NCI-H446 (cell line): Measurements from ENCODE around the gene EGLN2.
A peak's percentile ranks its signal among the peaks of the same experiment; 100 is the strongest.
"Not testable (repeated sequence)": the region's sequence is repeated elsewhere in the genome, so short reads cannot be mapped to it uniquely, and the experiment has no call there.

Source experiments
- DNase-seq, 2 experiments: peaks; one replicate each; lab custom pipeline; 2025; lab: John Stamatoyannopoulos, UW

The EGLN2 gene

DNA sequence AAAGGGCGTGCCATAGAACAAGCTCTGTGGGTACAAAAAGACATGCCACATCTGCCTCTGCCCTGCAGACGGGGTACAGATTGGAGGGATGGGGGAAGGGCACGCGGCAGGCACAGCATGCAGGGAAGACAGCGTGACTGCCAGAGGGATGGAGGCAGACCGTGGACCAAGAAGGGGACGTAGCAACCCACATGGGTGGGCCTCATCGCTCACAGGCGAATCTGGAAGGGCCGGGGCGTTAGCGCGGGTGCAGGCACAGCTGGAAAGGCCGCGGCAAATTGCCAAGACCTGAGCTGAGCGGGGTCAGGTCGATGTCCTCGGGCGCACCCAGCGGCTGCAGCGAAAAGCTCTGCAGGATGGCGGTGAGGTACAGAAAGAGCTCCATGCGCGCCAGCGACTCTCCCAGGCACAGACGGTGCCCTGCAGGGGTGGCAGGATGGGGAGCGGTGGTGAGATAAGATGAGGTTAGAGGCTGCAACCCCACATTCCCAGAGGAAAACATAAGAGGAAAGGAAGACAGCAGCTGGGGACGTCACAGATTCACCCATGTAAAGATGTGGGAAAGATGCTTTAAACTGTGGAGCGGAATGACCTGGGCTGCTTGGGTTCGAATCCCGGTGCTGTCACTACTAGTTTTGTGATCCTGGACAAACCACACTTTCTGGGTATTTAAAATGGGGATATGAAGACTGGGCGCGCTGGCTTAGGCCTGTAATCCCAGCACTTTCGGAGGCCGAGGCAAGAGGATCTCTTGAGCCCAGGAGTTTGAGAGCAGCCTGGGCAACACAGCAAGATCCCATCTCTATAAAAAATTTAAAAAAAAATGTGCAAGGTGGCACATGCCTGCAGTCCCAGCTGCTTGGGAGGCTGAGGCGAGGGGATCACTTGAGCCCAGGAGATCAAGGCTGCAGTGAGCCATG, 19.7 kb downstream of the EGLN2 start:
- not testable (repeated sequence) for DNase-seq

GRCh38 chr19:40819479-40820234, 20.7 kb downstream of the EGLN2 start:
- peak; percentile 31 for DNase-seq

DNA sequence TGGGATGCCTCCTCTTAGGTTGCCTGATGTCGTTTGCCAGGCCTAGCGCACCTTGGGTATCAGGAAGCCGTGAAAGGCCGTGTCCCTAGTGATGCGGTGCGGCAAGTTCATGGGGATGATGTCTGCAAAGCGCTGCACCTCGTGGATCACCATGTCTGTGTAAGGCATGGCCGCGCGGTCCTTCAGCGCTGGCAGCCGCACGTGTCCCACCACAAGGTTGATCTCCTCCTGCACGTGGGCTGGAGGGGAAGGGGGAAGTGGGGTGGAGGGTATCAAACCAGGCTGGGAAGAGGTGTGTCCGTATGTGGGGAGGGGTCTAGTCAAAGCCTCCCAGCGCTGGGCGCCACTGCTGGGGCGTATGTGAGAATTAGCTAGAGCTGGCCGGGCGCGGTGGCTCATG, 23.2 kb downstream of the EGLN2 start:
- no peak for DNase-seq

DNA sequence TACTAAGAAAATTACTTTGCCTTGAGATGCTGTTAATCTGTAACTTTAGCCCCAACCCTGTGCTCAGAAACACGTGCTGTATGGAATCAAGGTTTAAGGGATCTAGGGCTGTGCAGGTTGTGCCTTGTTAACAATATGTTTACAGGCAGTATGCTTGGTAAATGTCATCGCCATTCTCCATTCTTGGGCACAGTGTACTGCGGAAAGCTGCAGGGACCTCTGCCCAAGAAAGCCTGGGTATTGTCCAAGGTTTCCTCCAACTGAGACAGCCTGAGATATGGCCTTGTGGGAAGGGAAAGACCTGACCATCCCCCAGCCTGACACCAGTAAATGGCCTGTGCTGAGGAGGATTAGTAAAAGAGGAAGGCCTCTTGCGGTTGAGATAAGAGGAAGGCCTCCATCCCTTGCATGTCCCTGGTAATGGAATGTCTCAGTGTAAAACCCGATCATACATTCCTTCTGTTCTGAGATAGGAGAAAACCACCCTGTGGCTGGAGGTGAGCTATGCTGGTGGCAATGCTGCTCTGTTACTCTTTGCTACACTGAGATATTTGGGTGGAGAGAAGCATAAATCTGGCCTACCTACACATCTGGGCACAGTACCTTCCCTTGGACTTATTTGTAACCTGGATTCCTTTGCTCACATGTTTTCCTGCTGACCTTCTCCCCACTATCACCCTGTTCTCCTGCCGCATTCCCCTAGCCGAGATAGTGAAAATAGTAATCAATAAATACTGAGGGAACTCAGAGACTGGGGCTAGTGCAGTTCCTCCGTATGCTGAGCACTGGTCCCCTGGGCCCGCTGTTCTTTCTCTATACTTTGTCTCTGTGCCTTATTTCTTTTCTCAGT, 23.9 kb downstream of the EGLN2 start:
- DNase-seq: not testable (repeated sequence)

GRCh38 chr19:40824916-40825315, 25.9 kb downstream of the EGLN2 start:
- DNase-seq: not testable (repeated sequence)

- DNase-seq: not testable (repeated sequence)
Observed at GRCh38 chr19:40825460-40826095, 26.6 kb downstream of the EGLN2 start.

GRCh38 chr19:40826312-40826698, 27.3 kb downstream of the EGLN2 start:
- not testable (repeated sequence) for DNase-seq

GRCh38 chr19:40826699-40827385, 27.9 kb downstream of the EGLN2 start:
- not testable (repeated sequence) for DNase-seq

- no peak for DNase-seq
Observed at GRCh38 chr19:40827386-40828247, 28.6 kb downstream of the EGLN2 start.

DNA sequence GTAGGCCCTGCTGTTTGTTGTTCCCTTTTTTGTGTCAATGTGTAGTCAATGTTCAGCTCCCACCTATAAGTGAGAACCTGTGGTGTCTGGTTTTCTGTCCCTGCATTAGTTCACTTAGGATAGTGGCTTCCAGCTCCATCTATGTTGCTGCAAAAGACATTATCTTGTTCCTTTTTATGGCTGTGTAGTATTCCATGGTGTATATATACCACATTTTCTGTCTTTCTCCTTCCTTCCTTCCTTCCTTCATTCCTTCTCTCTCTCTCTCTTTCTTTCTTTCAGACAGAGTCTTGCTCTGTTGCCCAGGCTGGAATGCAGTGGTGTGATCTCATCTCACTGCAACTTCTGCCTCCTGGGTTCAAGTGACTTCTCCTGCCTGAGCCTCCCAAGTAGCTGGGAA, 30.2 kb downstream of the EGLN2 start:
- DNase-seq: no peak

- DNase-seq: not testable (repeated sequence)
Observed at GRCh38 chr19:40830741-40831140, 31.8 kb downstream of the EGLN2 start.

- no peak for DNase-seq
Observed at GRCh38 chr19:40831502-40832430, 32.8 kb downstream of the EGLN2 start.

GRCh38 chr19:40832431-40832790, 33.4 kb downstream of the EGLN2 start:
- not testable (repeated sequence) for DNase-seq

DNA sequence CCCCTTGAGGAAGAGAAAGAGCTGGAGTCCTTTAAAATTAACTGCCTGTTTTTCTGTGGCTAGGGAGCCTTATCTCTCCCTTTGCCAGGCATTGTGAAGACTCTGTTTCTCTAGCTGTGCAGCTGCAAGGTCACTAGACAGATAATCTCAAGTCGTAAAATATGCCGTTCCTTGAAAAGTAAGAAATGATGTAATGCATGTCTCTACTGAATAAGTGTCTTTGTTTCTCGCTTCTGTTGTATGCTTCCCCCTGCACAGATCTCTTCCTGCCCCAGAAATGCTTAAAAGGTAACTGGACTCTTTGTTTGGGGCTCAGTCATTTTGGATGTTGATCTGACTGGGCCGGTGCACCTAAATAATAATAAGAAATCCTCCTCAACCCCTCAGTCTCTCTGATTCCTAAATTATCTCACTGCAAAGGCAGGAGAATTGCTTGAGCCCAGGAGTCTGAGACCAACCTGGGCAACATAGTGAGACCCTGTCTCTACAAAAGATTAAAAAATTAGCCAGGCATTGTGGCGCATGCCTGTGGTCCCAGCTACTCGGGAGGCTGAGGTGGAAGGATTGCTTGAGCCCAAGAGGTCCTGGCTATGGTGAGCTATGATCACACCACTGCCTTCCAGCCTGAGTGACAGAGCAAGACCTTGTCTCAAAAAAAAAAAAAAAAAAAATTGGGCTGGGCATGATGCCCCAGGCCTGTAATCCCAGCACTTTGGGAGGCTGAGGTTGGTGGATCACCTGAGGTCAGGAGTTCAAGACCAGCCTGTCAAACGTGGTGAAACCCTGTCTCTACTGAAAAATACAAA, 34.9 kb downstream of the EGLN2 start:
- DNase-seq: not testable (repeated sequence)

DNA sequence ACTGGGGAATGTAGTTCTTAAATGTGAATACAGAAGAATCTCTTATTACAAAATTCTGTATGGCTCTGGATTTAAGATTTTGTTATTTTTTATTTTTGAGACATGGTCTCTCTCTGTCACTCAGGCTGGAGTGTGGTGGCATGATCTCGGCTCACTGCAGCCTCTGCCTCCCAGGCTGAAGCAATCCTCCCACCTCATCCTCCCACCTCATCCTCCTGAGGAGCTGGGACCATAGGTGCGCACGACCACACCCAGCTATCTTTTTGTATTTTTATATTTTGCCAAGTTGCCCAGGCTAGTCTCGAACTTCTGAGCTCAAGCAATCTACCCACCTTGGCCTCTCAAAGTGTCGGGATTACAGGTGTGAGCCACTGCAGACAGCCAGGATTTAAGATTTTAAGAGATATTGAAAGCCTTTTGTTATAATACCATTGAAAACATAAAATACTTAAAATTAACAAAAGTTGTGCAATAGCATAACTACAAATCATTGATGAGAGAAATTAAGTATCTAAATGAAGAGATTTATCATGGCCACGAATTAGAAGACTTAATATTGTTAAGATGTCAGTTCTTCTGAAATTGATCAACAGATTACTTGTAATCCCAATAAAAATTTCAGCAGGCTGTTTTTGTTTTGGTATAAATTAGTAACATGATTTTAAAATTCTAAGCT, 37.9 kb downstream of the EGLN2 start:
- DNase-seq: no peak

DNA sequence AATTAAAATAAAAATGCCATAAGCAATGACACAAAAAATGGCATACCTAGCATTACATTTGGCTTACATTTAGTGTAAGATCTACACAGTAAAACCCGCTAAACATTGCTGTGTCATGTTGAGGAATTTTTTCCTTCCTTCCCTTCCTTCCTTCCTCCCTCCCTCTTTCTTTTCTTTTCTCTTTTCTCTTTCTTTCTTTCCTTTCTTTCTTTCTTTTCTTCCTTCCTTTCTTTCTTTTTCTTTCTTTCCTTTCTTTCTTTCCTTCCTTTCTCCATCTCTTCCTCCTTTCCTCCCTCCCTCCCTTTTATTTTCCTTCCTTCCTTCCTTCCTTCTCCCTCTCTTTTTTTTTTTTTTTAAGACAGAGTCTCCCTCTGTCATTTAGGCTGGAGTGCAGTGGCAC, 39.5 kb downstream of the EGLN2 start:
- DNase-seq: not testable (repeated sequence)

DNA sequence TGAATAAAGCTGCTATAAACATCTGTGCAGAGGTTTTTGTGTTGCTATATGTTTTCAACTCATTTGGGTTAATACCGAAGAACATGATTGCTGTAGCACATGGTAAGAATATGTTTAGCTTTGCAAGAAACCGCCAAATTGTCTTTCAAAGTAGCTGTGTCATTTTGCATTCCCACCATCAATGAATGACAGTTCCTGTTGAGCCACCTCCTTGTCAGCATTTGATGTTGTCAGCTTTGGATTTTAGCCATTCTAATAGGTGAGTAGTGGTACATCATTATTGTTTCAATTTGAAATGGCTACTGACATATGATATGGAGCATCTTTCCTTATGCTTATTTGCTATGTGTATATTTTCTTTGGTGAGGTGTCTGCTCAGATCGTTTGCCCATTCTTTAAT, 43.0 kb downstream of the EGLN2 start:
- not testable (repeated sequence) for DNase-seq
